GM12891 (cell line): Measurements from ENCODE around the gene PPIG.

Experiments
- POLR2A ChIP-seq: IDR thresholded peaks from 2 replicates; pipeline ENCODE4 v1.6.1; 2011; ENCODE audit warnings: low read depth, low read length, control low read depth
- POLR2AphosphoS5 ChIP-seq: IDR thresholded peaks from 2 replicates; pipeline ENCODE4 v1.6.1; 2011; ENCODE audit warnings: low read depth, low read length, control low read depth

DNA sequence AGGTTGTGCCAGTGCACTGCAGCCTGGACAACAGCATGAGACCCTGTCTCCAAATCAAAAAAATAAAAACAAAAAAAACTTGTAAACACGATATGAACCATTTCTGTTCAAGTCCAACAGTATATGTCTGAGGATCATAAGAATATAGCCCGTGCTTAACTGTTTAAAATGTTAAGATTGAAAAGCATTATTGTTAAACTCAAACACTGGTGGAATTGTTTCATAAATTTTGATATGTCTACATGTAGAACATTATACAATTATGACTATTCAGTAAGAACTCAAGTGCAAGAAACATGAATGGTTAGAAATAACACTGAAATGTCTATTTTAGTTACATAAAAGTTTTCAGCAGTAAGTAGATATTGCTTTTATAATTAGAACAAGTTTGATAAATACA, 29.7 kb downstream of the PPIG start:
- no peak for TF ChIP-seq POLR2A
- no peak for TF ChIP-seq POLR2AphosphoS5
